Jurkat, Clone E6-1 (cell line): ENCODE results near the gene ZBTB7C.

ENCODE experiments used
- DNase-seq: peaks from one replicate; pipeline ENCODE4 v3.0.0-alpha.2; 2011; ENCODE audit warnings: low read depth, low spot score
- H3K4me3 ChIP-seq: 2 replicates; pipeline ENCODE4 v1.5.1; 2011; ENCODE audit warnings: mild to moderate bottlenecking, low read length, control low read depth, moderate library complexity

Gene ZBTB7C

DNA sequence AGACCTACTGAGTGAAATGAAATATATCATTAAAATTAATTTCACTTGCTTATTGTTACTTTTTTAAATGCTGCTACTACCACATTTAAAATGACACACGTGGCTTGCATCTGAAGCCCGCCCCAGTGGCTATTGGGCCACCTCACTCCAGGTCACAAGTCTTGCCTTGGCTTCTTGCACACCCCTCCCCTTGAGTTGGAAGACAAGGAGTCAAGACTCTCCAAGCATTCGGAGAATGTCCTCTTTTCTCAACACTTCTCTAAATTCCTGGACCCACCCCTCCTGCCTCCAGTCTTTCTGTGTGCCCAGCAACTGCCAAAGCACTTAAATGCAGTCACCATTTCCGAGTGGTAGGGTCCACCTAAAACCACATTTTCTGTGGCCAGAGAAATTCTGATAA is 73.4 kb downstream of the ZBTB7C start:
- no peak for DNase-seq
- no peak overlapping the region for H3K4me3 ChIP-seq

DNA sequence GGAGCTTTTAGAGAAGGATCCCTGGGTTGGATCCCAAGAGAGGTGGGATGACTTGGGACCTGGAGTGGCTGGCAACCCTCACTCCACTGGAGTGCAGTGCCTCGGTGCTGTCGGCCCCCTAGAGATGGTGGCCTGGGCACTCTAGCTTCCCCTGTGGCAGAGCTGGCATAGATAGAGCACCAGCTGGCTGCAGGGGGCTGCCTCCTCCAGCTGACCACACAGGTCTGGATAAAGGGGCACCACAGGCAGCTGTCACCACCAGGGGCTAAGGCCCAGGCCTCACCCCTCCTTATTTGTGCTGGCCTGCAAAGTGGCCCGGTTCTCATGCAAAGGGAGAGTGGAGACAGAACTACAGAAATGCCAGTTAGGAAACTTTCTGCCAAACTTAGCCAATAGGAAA is 74.3 kb downstream of the ZBTB7C start:
- H3K4me3 ChIP-seq, result no peak overlapping the region
- no peak for DNase-seq

DNA sequence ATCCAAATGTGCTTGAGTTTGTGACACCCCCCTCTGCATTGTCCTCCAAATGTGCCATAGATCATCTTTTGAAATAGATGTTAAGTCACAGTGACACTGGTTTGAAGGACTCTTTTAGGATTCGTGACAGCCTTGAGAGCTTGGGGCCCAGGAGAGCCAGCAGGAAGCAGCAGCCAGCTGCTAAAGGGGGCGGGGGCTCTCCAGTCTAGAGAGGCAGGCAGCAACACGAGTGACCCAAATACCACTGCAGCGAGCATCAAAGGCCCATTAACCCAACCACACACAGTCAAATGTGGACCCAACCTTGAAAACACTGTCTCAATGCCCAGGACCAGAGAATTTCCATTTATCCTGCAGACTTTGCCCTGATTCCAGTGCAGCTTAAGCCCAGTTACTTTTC is 75.6 kb downstream of the ZBTB7C start:
- no peak for DNase-seq
- no peak overlapping the region for H3K4me3 ChIP-seq

DNA sequence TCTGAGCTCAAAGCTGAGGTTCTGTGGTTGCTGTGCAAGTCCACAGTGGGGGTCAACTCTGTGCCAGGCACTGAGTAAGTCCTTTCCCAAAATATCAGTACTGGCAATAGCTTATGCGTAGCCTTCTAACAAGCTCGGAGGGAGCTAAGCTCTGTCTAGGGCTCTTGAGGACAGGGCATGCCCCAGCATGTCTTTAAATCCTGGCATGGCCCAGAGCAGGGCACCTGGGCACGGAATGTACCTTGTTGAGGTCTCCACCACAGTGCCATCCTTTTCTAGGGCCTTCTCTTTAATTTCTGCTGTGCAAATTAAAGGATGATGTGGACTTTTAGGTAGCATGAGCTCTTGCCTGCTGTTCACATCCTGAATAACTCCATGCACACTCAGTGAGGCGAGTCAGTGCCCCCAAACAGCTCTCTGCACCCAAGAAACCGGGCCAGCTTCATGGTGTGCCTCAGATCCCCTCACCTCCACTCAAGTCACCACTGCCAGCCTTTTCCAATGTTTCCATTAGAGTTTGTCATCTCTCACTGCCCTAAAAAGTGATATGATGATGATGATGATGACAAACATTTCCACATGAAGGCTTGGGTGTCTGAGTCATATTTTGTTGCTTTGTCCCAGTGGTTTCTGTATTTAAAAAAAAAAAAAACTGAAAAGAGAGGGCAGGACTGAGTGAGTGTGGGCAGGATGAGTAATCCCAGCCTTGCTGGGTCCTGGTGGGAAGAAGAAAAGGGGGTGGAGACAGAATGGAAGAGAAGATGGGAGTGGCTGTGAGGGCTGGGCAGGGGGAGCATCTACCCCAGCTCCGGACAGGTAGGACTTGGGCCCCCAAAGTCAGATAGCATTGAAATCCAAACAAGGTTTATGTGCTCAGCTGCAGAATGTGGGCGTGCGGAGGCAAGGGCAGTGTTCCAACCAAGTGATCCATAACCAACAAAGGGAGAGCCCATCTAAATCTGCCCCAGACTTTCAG is 78.9 kb downstream of the ZBTB7C start:
- no peak overlapping the region for H3K4me3 ChIP-seq
- no peak for DNase-seq

DNA sequence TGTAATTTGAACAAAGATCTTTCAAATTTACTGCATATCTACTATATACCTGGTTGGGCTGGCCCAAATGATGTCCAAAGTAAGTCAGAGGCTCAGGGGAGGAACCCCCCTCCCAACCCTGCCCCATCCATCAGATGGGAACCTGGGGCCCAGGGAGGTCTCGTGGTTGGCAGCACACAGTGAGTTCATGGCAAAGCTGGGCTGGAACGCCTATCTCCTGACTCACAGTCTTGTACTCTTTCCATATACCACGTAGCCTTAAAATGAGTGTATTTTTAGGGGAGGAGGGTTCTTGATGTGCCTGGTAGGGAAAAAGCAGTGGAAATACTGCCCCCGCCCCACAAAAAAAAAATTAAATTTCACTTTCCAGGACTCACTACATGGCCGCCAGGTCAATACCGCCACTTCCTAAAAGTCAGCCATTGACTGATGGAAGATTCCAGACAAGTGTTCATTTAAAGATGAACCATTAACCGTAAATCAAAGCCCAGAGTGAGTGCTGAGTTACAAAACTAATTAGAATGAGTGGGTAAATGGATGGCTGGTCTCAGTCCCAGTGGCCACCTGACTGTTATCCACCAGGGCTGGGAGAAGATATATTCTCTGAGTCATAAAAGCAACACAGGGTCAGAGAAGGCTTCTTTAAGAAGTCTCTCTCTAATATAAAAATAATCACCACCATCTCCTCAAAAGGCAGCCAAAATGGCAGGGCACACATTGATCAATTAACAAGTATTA is 80.5 kb downstream of the ZBTB7C start:
- DNase-seq, result no peak
- no peak overlapping the region for H3K4me3 ChIP-seq

DNA sequence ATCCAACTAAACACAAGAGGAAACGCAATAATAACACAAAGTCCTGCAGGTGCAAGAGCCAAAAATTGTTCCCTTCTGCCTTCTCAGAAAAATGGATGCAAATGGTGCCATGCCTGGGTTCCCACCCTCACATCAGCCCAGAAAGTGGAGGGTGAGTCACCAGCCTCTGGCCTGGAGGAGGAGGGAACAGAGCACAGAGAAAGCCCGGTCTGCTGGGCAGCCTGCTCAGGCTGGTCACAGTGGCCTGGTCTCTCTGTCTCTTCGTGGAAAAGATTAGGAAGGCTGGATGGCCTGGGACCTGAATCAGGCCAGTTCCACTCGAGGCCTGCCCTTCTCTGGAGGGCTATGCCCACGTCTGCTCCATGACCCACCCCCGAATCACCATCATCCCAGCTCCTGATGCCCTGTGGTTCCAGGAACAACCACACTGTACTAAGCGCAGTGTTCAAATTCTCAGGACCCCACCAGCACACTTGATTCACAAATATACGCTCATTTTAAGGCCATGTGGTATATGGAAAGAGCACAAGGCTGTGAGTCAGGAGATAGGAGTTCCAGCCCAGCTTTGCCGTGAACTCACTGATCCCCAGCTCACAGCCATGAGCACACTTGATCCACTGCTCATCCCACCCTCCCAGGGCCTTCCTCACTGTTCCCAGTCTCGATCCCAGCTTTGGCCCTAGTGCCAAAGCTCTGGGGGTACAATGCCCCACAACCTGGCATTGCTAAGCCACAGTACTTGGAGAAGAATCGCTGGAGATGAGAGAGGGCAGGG is 82.1 kb downstream of the ZBTB7C start:
- no peak overlapping the region for H3K4me3 ChIP-seq
- no peak for DNase-seq

DNA sequence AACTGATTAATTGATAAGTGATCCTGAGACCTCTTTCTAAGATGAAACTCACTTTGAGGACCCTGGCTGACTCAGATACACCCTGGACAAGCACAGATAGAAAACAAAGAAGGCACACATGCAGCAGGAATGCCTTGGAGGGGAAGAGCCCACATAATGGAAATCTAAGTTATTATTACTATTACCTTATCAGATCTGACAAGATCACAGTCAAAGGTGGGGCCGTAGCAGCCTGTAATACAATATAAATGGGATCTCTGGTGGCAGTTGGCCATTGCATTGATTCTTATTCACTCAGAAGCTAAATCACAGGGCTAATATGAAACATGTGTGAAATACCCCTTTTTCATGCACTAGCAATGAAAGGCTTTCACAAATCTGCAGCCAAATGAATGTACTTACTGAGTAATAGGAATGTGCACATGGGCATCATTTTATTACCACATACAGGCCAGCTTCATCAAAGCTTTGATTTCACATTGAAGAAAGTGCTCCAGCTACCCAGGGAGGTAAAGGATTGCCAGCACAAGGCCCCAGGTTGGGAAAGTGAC is 84.0 kb downstream of the ZBTB7C start:
- no peak for DNase-seq
- no peak overlapping the region for H3K4me3 ChIP-seq

DNA sequence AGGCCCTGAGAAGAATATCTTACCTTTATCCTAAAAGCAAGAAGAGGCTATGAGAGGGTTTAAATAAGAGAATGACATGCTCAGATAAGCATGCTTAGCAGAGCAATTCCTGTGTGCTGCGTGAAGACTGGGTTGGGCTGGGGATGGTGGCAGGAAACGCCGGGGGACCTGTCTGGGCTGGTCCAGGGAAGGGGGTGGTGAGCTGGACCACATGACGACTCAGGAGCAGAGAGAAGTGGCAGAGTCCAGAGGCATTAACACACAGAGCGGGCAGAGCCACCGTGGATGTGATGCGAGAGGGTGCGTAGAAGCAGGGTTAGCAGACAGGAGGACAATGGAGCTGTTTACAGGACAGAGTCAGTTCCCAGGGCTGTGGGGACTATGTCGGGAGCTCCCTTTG is 84.5 kb downstream of the ZBTB7C start:
- no peak for DNase-seq
- H3K4me3 ChIP-seq, result no peak overlapping the region

DNA sequence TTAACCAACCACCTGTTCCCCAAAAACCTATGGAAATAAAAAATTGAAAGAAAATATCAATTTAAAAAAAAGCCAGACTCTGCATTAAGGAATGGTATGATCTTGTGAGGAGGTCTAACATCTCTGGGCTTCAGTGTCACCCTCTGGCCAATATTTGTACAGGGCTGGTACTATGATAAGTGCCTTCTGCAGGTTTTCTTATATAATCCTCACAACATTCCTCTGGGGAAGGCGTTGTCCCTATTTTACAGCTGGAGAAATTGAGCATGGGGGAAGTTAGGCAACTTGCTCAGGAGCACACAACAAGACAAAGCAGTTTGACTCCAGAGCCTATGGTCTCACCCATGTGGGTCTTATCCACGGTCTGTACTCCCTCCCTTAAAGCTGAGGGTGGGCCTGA is 86.0 kb downstream of the ZBTB7C start:
- no peak overlapping the region for H3K4me3 ChIP-seq
- no peak for DNase-seq

DNA sequence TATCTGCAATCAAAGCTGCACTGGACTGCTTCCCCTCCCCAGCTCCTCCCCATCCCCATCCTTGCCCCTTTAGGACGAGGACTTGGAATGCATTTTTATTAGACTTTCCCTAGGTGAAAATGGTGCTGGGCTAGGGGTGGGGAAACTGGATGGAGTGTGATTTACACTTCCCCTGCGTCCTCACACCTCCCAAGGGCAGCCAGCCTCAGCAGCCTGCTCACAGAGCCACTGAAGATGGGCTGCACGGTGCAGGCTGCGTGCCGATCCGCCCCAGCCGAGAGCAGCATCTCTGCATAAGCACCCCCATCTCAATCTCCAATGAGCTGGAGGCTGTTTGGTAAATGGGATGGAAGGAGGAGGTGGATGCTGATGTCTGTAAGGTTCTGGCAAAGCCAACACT is 87.6 kb downstream of the ZBTB7C start:
- no peak overlapping the region for H3K4me3 ChIP-seq
- DNase-seq, result no peak

DNA sequence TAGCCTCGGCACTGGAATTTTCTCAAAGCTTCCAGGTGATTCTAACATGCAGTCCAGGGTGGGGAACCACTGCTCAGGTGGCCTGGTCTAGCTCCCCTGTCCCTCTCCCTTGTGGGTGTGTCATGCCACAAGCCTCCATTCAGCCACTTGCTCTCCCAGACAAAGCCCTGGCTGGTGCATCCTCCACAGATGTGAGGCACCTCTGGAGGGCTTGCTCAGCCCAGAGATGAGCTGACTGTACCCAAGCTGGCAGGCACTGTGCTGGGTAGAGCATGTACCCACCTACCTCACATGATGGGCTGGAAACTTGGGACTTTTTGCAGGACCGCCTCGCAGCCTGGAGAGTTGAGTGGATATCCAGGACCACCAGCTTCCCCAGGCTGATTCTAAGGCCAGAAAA is 88.1 kb downstream of the ZBTB7C start:
- H3K4me3 ChIP-seq, result no peak overlapping the region
- DNase-seq, result no peak

DNA sequence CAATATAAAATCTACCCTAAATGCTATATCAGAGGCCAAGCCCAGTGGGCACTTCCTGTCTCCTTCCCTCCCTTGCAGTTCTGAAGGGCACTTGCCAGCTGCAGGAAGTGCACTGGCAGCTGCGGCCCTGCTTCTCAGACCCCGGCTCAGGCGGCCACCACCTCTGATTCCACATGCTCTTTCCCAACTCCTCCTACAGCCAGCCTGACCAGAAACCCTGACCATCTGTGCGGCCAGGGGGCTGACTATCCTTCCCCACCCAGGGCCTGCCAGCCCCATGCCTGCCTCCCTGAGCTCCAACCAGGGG is 88.6 kb downstream of the ZBTB7C start:
- DNase-seq, result no peak
- H3K4me3 ChIP-seq, result no peak overlapping the region

DNA sequence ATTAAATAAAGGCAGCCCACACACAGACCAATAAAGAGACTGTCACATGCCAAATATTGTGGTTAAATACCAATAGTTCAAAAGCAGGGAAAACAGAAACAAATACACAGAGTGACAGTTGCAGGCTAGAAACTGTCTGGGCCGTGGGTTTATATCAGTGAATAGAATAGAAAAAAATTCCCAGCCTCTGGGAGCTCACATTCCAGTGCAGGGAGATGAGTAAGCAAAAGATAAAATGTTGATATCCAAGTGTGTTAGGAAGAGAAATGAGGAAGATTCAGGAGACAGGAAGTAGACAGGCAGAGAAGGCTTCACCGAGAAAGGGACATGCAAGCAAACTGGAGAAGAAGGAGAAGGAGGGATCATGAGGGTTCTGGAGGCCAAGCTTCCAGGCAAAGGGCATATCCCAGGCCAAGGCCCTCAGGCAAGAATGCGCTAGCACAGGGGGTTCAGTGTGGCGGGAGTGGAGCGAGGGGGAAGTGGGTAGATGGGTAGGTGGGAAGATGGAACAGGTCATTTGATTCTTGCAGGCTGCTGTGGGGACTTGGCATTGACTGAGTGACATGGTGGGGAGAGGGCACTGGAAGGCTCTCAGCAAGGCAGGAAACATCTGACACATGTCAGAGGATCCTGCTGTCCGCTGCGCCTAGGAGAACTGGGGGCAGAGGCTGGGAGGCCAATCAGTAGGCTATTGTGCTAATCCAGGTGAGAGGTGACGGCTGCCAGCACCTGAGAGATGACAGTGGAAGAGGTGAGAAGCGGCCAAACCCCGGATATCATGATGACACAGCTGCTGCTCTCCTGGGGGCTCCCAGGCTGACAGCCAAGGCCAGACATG is 89.2 kb downstream of the ZBTB7C start:
- no peak overlapping the region for H3K4me3 ChIP-seq
- no peak for DNase-seq

DNA sequence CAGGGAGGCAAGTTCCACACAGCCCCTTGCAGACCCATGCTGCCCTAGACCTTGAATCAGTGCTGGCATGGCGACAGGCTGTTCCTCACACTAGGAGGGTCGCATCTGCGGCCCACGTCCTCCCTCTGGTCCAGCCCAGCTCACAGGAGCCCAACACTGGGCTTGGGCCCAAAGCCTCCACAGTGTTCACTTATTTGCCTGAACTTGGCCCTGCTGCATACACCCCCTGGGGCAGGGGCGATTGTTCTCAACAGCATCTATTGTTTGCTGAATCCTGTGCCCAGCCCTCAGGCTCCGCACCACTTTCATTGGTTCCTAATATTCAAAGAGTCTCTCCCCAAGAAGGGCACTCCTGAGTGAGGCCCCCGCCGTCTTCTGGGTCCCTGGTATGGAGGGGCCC is 90.7 kb downstream of the ZBTB7C start:
- H3K4me3 ChIP-seq, result no peak overlapping the region
- DNase-seq, result no peak

DNA sequence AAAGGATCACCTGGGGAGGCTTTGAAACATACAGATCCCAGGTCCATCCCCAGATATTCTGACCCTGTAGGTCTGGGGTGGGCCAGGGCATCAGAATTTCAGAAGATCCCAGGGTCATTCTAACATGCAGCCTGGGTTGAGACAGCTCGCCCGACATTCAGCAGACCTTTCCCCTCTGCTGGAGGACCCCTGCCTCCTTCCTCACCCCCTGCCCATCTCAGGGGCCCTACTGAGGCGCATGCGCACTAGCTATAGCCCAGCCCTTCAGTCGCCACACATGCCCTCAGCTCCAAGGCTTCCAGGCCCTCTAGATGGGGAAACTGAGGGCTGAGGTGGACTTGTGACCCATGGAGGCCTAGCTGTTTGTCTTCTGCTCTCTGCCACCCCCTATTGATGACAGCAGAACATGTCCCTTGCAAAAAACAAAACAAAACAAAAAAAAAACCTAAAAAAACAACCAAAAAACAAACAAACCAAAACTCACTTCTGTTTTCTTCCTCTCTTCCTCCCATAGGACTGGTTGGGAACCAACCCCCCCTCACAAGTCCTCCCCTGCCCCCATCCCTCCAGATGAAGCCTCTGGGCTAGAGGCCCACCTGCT is 91.3 kb downstream of the ZBTB7C start:
- no peak for DNase-seq
- H3K4me3 ChIP-seq, result no peak overlapping the region

DNA sequence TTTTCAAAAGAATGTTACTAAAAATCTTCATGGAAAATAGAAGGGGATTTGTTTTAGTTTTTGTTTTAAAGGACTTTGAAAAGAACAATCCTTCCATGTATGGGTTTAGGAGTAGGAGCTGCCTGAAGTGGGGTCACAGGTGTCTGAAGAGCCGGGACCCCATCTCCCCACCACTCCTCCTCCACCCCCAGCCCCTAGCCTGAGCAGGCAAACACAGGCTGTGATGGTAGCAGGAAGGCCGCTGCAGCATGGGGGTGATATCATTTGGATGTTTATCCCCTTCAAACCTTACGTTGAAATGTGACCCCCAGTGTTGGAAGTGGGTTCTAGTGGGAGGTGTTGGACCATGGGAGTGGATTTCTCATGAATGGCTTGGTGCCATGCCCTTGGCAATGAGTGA is 93.0 kb downstream of the ZBTB7C start:
- H3K4me3 ChIP-seq, result no peak overlapping the region
- no peak for DNase-seq

DNA sequence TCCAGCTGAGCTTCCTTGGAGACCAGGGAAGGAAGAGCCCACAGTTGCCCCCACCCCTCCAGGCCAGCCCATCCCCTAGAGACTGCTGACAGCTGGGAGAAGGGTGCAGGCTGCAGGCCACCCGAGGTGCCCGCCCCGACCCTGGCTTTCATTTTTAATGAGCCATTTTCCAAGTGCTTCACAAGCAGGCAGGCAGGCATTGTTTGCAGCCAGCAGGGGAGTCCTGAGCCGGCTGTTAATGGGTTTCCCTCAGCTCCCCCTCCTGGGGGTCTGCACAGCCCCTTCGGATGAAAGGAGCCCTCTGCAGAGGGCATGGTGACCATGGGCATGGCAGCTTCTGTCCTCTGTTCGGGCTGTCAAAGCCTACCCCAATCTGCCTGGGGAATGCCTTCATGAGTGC is 94.5 kb downstream of the ZBTB7C start:
- H3K4me3 ChIP-seq, result no peak overlapping the region
- DNase-seq, result no peak

DNA sequence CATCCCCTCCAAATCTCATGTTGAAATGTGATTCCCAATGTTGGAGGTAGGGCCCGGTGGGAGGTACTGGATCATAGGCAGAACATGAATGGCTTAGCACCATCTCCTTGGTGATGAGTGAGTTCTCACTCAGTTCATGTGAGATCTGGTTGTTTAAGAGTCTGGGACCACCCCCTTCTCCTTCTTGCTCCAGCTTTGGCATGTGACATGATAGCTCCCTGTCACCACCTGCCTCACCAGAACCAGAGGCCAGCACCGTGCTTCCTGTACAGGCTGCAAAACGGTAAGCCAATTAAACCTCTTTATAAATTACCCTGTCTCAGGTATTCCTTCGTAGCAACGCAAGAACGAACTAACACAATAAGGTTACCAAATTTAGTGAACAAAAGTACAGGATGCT is 95.4 kb downstream of the ZBTB7C start:
- DNase-seq, result no peak
- H3K4me3 ChIP-seq, result no peak overlapping the region

DNA sequence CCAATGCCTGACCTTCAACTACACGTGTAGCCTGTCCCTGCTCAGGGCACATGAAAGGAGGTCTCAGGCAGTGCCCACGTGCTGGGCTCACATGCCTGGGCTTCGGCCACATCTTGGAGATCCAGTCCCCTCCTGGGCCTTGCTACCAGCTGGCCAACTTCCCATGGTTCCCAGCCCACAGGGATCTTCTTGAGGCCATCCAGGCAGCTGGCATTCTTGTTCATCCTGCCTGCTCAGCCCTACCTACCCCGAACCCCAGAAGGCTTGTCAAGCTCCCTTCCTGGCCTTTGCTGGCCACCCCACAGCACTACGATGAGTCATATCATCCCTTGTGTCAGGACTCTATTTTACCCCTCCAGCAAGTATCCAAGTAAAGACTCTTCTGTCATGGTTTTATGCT is 97.1 kb downstream of the ZBTB7C start:
- no peak overlapping the region for H3K4me3 ChIP-seq
- DNase-seq, result no peak
